ENCODE data around the gene RSPH3. TPM values are rescaled to one million over a fixed set of nuclear protein-coding genes. Genes with fewer than 3 reads are reported as not detected.
"Not testable (repeated sequence)": the region's sequence is repeated elsewhere in the genome, so short reads cannot be mapped to it uniquely, and the experiment has no call there.

The RSPH3 gene
- total RNA-seq, 4 donors from 2014 or later, result 6.4 to 11.0 (median 9.6) TPM

- no peak for DNase-seq (ENCODE audit: low spot score in 2 of 2)
- intact Hi-C loops (cut with DNase I; ENCODE audit: low total_unique reads), result no loop called here
- no peak for TF ChIP-seq CTCF (IDR thresholded peaks at IDR 0.05)
- no peak for TF ChIP-seq POLR2A (IDR thresholded peaks at IDR 0.05)
- WGBS, 2 donors, result 94 to 96% methylated on average over 3 of the region's 3 CpGs
- no peak overlapping the region for H3K4me3 ChIP-seq (ENCODE audit: low read depth, poor library complexity, severe bottlenecking)
Observed at GRCh38 chr6:158993639-158994038, 6.4 kb downstream of the RSPH3 start.

GRCh38 chr6:158991017-158991723, 8.8 kb downstream of the RSPH3 start:
- no peak overlapping the region for H3K4me3 ChIP-seq (ENCODE audit: low read depth, poor library complexity, severe bottlenecking)
- intact Hi-C loops (cut with DNase I; ENCODE audit: low total_unique reads), result no loop called here
- DNase-seq (ENCODE audit: low spot score in 2 of 2), result no peak
- 84 to 95% methylated on average over 2 of the region's 2 CpGs for WGBS, 2 donors
- TF ChIP-seq CTCF (IDR thresholded peaks at IDR 0.05), result no peak
- no peak for TF ChIP-seq POLR2A (IDR thresholded peaks at IDR 0.05)

- intact Hi-C loops (cut with DNase I; ENCODE audit: low total_unique reads); H3K4me3 ChIP-seq (ENCODE audit: low read depth, poor library complexity, severe bottlenecking); DNase-seq (ENCODE audit: low spot score in 2 of 2): not testable (repeated sequence)
- WGBS, 2 donors, result 90 to 92% methylated on average over 2 of the region's 2 CpGs
Observed at GRCh38 chr6:158989711-158990110, 10.3 kb downstream of the RSPH3 start.

GRCh38 chr6:158988477-158988876, 11.5 kb downstream of the RSPH3 start:
- WGBS, 2 donors, result 100% methylated on average over 1 of the region's 1 CpG
- intact Hi-C loops (cut with DNase I; ENCODE audit: low total_unique reads), result no loop called here
- H3K4me3 ChIP-seq (ENCODE audit: low read depth, poor library complexity, severe bottlenecking), result no peak overlapping the region
- DNase-seq (ENCODE audit: low spot score in 2 of 2), result no peak
- no peak for TF ChIP-seq POLR2A (IDR thresholded peaks at IDR 0.05)
- TF ChIP-seq CTCF (IDR thresholded peaks at IDR 0.05), result no peak

- intact Hi-C loops (cut with DNase I; ENCODE audit: low total_unique reads), result no loop called here
- 92 to 96% methylated on average over 1 of the region's 1 CpG for WGBS, 2 donors
- DNase-seq (ENCODE audit: low spot score in 2 of 2), result no peak
- TF ChIP-seq POLR2A (IDR thresholded peaks at IDR 0.05) (no peak), CTCF (IDR thresholded peaks at IDR 0.05) (no peak)
- H3K4me3 ChIP-seq (ENCODE audit: low read depth, poor library complexity, severe bottlenecking), result no peak overlapping the region
Observed at GRCh38 chr6:158987657-158988056, 12.3 kb downstream of the RSPH3 start.

- 100% methylated on average over 3 of the region's 3 CpGs for WGBS, 2 donors
- intact Hi-C loops (cut with DNase I; ENCODE audit: low total_unique reads), result no loop called here
- no peak for TF ChIP-seq CTCF (IDR thresholded peaks at IDR 0.05)
- no peak for TF ChIP-seq POLR2A (IDR thresholded peaks at IDR 0.05)
- DNase-seq (ENCODE audit: low spot score in 2 of 2), result no peak
- H3K4me3 ChIP-seq (ENCODE audit: low read depth, poor library complexity, severe bottlenecking), result no peak overlapping the region
Observed at GRCh38 chr6:158978757-158979156, 21.2 kb downstream of the RSPH3 start.

Data from lower leg skin (tissue), 4 donors.